GM21576 (cell line): Measurements from ENCODE around the gene ISG20L2.

Experiments
- ATAC-seq: cut with Tn5 transposase; IDR thresholded peaks from one replicate; pipeline ENCODE4 v1.9.1; 2021; ENCODE audit warnings: mild to moderate bottlenecking, moderate library complexity; ENCODE audit not compliant: unreplicated experiment

The ISG20L2 gene

GRCh38 chr1:156691191-156691590 lies 37.4 kb downstream of the ISG20L2 start:
- ATAC-seq = no peak

- ATAC-seq = no peak
Observed at GRCh38 chr1:156690675-156691036, 37.9 kb downstream of the ISG20L2 start.

DNA sequence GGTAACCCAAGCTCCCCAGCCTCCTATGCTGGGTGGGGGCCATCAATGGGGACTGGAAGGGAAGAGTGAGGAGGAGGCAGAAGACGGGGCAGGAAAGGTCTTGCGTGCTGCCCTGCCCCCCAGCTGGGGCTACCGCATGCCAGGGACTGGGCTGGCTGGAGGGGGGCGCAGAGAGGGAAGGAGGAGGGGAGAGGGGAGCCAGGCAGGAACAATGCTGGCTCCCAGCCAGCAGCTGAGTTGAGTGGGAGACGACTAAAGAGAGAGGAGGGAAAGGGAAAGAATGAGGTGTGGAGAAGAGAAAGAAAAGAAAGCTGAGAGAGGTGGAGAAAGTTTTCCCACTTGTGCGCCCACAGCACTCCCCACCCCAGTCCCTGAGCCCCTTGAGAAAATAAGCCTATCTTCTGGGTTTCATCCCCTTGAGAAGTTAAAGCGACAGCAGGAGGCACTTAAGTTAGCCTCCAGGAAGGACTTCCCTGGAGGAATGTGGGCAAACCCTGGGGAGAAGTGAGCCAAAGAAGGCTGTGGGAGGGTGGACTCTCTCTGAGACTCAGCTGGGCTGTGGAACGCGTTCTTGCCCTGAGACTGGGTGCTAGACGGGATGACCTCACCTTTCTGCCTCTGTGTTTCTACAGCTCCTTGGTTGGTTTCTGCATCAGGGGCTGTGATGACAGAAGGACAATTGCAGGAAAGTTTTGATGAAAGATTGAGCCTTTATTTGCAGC lies 38.5 kb downstream of the ISG20L2 start:
- ATAC-seq = no peak

DNA sequence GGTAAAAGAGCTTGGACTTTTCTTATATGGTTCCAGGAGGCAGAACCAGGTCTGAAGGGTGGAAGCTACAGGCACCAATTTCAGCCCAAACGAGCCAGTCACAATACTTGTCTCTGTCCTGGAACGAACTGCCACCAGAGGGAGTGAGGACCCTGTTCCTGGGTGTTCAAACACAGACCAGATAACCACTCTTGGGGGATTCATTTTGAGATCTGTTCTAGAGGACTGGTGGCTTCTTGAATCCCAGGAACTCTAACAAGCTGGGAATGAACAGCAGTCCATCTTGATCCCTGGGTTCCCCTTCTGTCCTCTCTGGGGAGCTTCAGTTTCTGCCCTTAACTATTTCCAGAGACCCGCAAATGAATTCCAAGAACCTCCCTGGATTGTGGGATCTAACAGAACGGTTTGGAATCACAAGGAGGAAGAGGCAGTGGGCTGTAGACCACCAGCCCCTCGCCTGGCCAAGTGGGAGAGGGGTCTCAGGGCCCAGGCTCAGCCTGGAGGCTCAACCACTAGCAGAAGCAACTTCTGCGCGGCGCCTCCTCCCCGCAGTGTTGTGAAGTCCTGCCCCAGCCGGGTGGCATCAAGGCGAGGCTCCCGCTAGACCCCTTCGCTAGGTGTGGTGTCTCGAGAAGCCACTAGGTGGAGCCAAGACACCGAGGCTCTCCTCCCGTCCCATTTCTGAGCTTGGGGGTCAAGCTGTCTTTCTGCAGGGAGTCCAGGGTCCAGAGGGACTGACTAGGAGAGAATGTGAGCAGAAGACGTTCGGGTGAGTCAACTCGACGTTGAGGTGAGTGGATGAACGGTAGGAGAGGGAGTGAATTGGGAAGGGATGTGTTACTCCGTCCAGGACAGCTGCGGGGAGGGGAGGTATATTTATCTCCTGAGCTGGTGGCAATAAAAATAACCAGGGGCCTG lies 39.3 kb downstream of the ISG20L2 start:
- ATAC-seq = no peak

GRCh38 chr1:156684227-156684782 lies 44.3 kb downstream of the ISG20L2 start:
- ATAC-seq = no peak

- ATAC-seq = no peak
Observed at GRCh38 chr1:156682166-156682890, 46.2 kb downstream of the ISG20L2 start.

GRCh38 chr1:156681196-156681960 lies 47.2 kb downstream of the ISG20L2 start:
- ATAC-seq = no peak

GRCh38 chr1:156680056-156680455 lies 48.5 kb downstream of the ISG20L2 start:
- no peak for ATAC-seq

DNA sequence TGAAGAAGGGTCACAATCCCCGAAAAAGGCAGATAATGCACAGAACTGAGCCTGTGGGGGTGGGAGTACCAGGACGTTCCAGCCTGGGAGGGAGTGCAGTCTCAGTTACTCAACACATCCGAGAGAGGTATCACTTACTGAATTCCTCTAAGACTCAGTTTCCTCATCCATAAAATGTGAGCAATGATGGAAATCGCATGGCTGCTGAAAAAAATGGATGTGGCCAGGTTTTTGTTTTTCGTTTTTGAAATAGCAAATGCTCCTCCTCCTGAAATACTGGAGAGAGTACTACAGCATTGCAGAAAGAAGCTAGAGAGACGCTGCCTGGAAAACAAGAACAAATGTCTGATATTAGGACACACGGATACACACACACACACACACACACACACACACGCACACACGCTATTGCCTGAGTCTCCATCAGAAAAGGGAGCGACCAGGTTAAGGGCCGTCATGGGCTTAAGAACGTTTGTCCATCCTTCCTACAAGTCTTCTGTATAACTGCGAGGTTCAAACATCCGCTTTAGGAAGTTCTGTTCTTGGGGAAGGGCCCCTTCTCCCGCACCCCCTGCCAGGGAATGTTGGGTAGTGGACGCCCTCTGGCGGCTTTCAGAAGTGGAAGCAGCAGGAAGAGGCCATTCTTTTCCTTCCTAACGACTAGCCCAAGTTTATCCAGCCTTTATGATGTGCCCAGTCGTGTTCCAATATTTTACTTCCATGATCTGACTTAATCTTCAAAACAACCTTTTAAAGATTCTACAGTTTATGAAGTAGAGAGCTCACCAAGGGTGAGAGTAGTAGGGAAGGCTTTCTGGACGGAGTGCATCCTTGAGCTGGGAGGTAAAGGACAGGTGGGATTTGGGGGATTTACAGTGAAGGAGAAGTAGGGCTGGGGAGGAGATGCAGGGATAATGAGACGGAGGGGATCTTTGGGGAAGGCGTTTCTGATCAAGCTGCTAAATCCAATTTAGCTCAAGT lies 50.7 kb downstream of the ISG20L2 start:
- ATAC-seq = no peak

GRCh38 chr1:156676820-156677615 lies 51.5 kb downstream of the ISG20L2 start, which contains the start of gene NES:
TSS of gene NES (minus strand) at chr1:156677407. CDS start at chr1:156677264, 143 bp downstream.
- ATAC-seq = no peak

GRCh38 chr1:156676114-156676819 lies 52.3 kb downstream of the ISG20L2 start:
- no peak for ATAC-seq

GRCh38 chr1:156675210-156676113 lies 53.1 kb downstream of the ISG20L2 start:
- no peak for ATAC-seq

DNA sequence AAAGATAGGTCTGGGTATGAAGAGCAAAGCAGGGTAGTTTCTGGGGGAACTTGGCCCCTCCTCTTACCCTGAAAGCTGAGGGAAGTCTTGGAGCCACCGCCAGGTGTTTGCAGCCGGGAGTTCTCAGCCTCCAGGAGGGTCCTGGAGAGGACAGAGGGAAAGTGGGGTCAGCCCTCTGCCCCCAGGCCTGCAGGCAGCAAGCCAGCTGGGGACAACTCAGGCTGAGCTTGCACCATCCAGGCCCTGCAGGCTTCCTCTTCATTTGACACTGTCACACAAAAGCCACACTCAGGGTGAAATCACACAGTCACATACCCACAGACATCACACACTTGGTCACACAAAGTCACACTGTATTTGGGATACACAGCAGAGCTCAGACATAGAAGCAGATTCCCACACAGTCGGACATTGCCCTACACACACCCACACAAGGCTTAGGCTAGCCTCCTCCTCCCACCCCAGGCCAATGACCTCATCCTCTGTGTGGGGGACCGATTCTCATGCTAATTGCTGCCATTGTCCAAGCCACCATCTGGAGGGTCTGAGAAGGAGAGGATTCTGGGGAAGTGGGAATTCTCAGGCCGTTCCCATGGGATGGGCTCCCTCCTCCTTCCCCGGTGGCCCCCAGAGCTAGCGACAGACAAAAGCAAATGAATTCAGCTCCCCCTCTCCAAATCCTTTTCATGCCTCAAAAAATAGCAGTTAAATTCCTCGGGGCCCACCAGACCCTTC lies 55.0 kb downstream of the ISG20L2 start:
- ATAC-seq = no peak
